CD4-positive, alpha-beta T cell treated with Interleukin-4 for 1 hour (primary cell): ENCODE results near the gene SLC26A3.
A peak's percentile ranks its signal among the peaks of the same experiment; 100 is the strongest.

Source experiments
- DNase-seq, 2 donors: peaks; one replicate each; pipeline ENCODE4 v3.0.0-alpha.2; 2020 to 2022

SLC26A3 gene

DNA sequence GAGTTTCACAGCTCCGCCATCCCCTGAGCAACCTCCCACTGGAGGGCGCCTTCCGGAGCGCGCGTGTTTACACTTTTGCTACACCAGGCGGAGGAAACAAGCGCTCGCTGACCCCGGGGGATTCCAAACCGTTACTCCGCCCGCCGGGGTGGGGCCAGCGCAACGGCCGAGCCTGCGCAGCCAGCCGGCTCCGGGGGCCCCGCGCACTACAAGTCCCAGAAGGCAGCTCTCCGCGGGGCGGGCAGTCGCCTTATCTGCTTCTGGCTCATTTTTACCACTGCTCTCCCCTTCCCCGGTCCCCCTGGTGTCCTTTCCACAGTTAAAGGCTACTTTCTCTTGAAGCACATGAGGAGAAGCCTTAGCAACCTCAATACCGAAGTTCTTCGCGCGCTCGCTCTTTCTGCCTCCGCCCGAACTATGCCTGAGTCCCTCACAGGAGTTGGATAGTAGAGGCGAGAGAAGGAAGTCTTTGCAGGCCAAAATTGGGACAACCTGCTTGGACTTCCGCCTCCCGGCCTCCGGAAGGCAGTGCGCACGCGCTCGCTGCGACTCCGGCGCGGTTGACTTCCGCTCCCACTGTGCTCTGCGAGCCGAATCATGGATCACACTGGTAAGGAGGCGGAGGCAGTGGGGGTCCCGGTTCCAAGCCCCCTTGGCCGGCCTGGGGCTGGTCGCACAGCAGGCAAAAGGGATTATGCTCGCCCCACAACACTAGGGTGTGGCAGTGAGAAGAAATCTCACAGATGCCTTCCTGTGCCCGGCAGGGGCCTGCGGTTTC lies 59.3 kb downstream of the SLC26A3 start, which contains the start of gene CBLL1:
Gene CBLL1 (plus strand): TSS at position 576 of the 778 bp plus-strand sequence. CDS start 22 bp downstream, at position 598.
- DNase-seq = peak; percentile 96 to 97

GRCh38 chr7:107742678-107743566 lies 60.1 kb downstream of the SLC26A3 start:
- no peak for DNase-seq

DNA sequence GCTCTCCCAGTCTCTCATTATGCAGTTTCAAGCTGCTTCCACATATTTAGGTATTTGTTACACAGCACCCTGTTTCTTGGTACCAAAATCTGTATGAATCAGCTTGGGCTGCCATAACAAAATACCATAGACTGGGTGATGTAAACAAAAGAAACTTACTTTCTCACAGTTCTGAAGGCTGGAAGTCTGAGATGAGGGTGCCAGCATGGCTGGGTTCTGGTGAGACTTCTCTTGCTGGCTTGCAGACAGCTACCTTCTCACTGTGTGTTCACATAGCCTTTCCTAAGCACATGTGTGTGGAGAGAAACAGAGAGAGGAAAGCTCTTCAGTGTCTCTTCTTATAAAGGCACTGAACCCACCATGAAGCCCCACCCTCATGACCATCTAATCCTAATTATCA lies 74.7 kb downstream of the SLC26A3 start:
- no peak for DNase-seq

DNA sequence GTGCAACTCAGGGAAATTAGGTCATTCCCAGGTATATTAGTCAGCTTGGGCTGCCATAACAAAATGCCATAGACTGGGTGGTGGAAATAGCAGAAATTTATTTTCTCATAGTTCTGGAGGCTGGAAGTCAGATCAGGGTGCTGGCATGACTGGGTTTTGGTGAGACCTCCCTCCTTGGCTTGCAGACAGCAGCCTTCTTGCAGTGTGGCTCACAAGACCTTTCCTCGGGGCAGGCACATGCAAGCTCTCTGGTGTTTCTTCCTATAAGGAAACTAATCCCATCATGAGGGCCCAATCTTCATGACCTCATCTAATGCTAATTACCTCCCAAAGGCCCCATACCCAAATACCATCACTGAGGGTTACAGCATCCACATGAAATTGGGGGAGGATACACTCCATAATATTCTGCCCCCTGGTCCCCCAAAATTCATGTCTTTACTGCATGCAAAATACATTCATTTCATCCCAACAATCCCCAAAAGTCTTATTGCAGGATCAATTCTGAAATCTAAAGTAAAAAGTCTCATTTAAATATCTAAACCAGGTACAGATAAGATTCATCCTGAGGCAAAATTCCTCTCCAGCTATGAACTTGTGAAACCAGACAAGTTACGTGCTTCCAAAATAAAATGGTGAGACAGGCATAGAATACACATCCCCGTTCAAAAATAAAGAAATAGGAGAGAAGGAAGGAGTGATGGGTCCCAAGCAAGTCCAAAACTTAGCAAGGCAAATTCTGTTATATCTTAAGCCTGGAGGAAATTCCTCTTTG lies 76.5 kb downstream of the SLC26A3 start:
- no peak for DNase-seq

DNA sequence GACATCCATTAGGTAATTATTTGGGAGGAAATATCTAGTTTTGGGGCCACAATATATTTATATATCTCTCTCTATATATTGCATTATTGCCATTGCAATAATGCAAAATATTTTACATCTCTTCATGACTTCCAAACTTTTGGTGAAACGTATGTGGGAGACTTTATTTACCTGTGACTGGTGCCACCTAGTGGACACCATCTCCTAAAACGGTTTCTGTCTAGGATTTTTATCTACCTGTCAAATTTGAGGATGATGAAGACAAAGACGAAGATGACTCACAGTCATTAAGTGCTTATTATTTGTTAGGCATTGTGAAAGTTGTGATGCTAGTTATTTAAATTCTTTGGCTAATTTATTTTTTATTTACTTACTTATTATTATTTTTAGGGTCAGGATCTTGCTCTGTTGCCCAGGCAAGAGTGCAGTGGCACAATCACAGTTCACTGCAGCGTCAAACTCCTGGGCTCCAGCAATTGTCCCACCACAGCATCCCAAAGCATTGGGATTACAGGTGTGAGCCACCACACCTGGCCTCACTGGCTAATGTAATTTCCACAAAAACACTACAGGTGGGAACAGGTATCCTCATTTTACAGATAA lies 77.8 kb downstream of the SLC26A3 start:
- peak; percentile 48 to 60 for DNase-seq

GRCh38 chr7:107723255-107723654 lies 79.8 kb downstream of the SLC26A3 start:
- DNase-seq = no peak

- DNase-seq = no peak
Observed at GRCh38 chr7:107721286-107721685, 81.7 kb downstream of the SLC26A3 start.

- DNase-seq = no peak
Observed at GRCh38 chr7:107718456-107719193, 84.4 kb downstream of the SLC26A3 start.

- no peak for DNase-seq
Observed at GRCh38 chr7:107715531-107715930, 87.5 kb downstream of the SLC26A3 start.
